Measurements from ENCODE around the gene REG1B. TPM values are rescaled to one million over a fixed set of nuclear protein-coding genes. Genes with fewer than 3 reads are reported as not detected.

The REG1B gene
- total and polyA plus RNA-seq, 9 of the 15 experiments (the other 6 are each of a cell fraction or from before 2014, with no cell fraction given): 0.15 to 2.0 TPM; not detected in 7

GRCh38 chr2:79125721-79125985 lies 37.9 kb upstream of the REG1B start:
- H2AFZ ChIP-seq (ENCODE audit: low read depth, low read length): no peak overlapping the region
- no peak overlapping the region for H3K27ac ChIP-seq (ENCODE audit: extremely low read depth, low read depth, low read length)
- ChIA-PET CTCF (ENCODE audit: low intra/inter-chr PET ratio) (no interaction called here), POLR2A (no interaction called here)
- no peak overlapping the region for H3K4me3 ChIP-seq
- WGBS (ENCODE audit: insufficient coverage, low coverage, missing lambda C conversion rate): 3% methylated on average over 3 of the region's 3 CpGs
- ATAC-seq (no peak), FAIRE-seq (no peak), DNase-seq (ENCODE audit: extremely low read depth in 1 of 4, low spot score in 3 of 4) (no peak)
- intact Hi-C loops (cut with micrococcal nuclease) (no loop called here), in situ Hi-C loops (cut with MboI) (no loop called here)
- H3K36me3 ChIP-seq (ENCODE audit: control insufficient read depth, insufficient read depth, low read length): no peaks in the 10 kb centered on the region
- no peaks in the 10 kb centered on the region for H3K79me2 ChIP-seq (ENCODE audit: control insufficient read depth, insufficient read depth, low read length)
- no peak overlapping the region for H3K4me2 ChIP-seq (ENCODE audit: insufficient read depth, low read length)
- no peaks in the 10 kb centered on the region for H4K20me1 ChIP-seq (replicated peaks; ENCODE audit: control insufficient read depth, insufficient read depth, low read length)
- TF ChIP-seq GABPB1 (CRISPR knock-in tag; IDR thresholded peaks at IDR 0.05) (no peak), RBM25 (IDR thresholded peaks at IDR 0.05; ENCODE audit: low read depth, low read length, severe bottlenecking) (no peak), LARP7 (IDR thresholded peaks at IDR 0.05) (no peak), TFAM (CRISPR knock-in tag; conservative IDR thresholded peaks at IDR 0.05) (no peak), ZNF639 (CRISPR knock-in tag; conservative IDR thresholded peaks at IDR 0.05 in 1 of 2, IDR thresholded peaks at IDR 0.05 in 1 of 2) (no peak), TAL1 (IDR thresholded peaks at IDR 0.05) (no peak), POLR3G (IDR thresholded peaks at IDR 0.05; ENCODE audit: extremely low read depth, insufficient read length, insufficient replicate concordance) (no peak), HMGN3 (IDR thresholded peaks at IDR 0.05; ENCODE audit: borderline replicate concordance, extremely low read depth, insufficient read length, low read depth, low read length) (no peak), MAFF (IDR thresholded peaks at IDR 0.05; ENCODE audit: low read length) (no peak), MCM5 (IDR thresholded peaks at IDR 0.05; ENCODE audit: low read depth) (no peak), RNF2 (IDR thresholded peaks at IDR 0.05) (no peak), SMC3 (conservative IDR thresholded peaks at IDR 0.05; ENCODE audit: insufficient read depth, low read depth, low read length) (no peak), CXXC5 (CRISPR knock-in tag; IDR thresholded peaks at IDR 0.05) (no peak), ZBTB5 (IDR thresholded peaks at IDR 0.05) (no peak), ZNF408 (CRISPR knock-in tag; IDR thresholded peaks at IDR 0.05; ENCODE audit: low read depth) (no peak)
- no peaks in the 10 kb centered on the region for H3K27me3 ChIP-seq (ENCODE audit: control insufficient read depth in 2 of 2, insufficient read depth in 2 of 2, low read length in 2 of 2)
- no peaks in the 10 kb centered on the region for H3K9me3 ChIP-seq (replicated peaks; ENCODE audit: control insufficient read depth, insufficient read depth, low read depth, low read length)
- H3K9ac ChIP-seq (ENCODE audit: insufficient read depth in 1 of 2, low read depth in 2 of 2, low read length in 2 of 2): no peak overlapping the region
- no peaks in the 10 kb centered on the region for H3K9me1 ChIP-seq (ENCODE audit: control insufficient read depth, insufficient read depth, low read length)
- no TSS peak for BruUV-seq (replicated peaks)
- no peaks in the 10 kb centered on the region for H3K4me1 ChIP-seq (replicated peaks in 1 of 2; ENCODE audit: control insufficient read depth in 2 of 2, insufficient read depth in 2 of 2, low read length in 2 of 2)

All from K562 (cell line).